ENCODE results near the gene OR51B2. TPM values are rescaled to one million over a fixed set of nuclear protein-coding genes. Genes with fewer than 3 reads are reported as not detected.

Gene OR51B2
- total RNA-seq, 2 experiments from 2014 or later, result not detected

DNA sequence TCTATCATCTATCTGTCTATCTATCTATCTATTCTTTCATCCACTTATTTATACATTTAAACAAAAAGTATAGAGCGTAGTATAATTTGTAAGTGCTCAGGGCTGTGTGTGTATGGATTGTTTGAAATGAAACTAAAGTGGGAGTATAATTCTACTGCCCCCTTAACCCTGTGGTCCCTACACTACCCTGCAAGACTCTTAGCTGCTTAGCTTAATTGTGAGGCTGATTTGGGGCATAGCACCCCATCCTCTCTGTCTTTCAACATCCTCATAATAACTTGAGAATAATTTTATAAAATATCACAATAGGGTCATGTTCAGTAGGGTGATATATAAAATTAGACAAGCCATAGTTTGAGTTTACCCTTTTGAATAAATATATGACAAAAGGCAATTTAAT lies 34.0 kb downstream of the OR51B2 start:
- POLR2A ChIA-PET, result no interaction called here
- no peaks in the 10 kb centered on the region for H3K79me2 ChIP-seq (ENCODE audit: insufficient read depth, low read depth, low read length)

DNA sequence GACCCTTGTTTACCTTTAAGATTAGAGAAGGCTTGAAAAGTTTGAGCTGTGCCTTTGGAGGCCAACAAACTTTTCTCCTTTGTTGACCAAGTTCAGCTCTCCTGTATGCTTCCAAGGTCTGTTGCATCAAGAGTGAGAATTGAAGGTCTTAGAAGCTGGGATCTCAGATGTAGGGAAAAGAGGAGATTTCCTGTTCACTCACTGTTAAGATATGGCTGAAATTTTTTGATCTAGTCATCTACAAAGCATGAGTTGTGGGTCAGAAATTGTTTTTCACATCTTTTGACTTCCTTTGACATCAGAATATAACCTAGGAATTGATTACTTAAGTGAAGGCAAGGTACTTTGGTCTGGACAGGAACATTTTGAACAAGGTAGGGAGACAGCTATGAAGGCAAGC lies 34.4 kb downstream of the OR51B2 start:
- Histone ChIP-seq H3K9me3 (ENCODE audit: low read length) (no peaks in the 10 kb centered on the region), H3K27ac (ENCODE audit: low read depth, low read length, poor library complexity, severe bottlenecking) (no peak overlapping the region), H3K4me3 (ENCODE audit: low read depth, low read length, poor library complexity, severe bottlenecking) (no peak overlapping the region), H3K9me2 (ENCODE audit: insufficient read depth, low read length) (no peaks in the 10 kb centered on the region), H3K79me2 (ENCODE audit: insufficient read depth, low read depth, low read length) (no peaks in the 10 kb centered on the region), H3K4me1 (ENCODE audit: insufficient read depth, low read length, poor library complexity, severe bottlenecking) (no peaks in the 10 kb centered on the region), H2AFZ (ENCODE audit: low read length) (no peak overlapping the region), H3K36me3 (ENCODE audit: insufficient read depth, low read length) (no peaks in the 10 kb centered on the region), H3K4me2 (ENCODE audit: low read length) (no peak overlapping the region), H4K20me1 (ENCODE audit: insufficient read depth, low read length) (no peaks in the 10 kb centered on the region)
- CTCF ChIA-PET (ENCODE audit: unreplicated experiment), result no interaction called here
- BruUV-seq (replicated peaks), result no TSS peak
- intact Hi-C loops (cut with micrococcal nuclease; ENCODE audit: unreplicated experiment), result no loop called here
- no peak for DNase-seq (ENCODE audit: low spot score)
- no peak for TF ChIP-seq EZH2phosphoT487 (IDR thresholded peaks at IDR 0.05; ENCODE audit: borderline replicate concordance, low read depth, low read length)
- no peak for TF ChIP-seq CTCF (conservative IDR thresholded peaks at IDR 0.05; ENCODE audit: low read length)
- POLR2A ChIA-PET, result no interaction called here

More for the DNA sequence above, 34.0 kb downstream of the OR51B2 start:
- no peaks in the 10 kb centered on the region for H3K9me3 ChIP-seq (ENCODE audit: low read length)
- no peaks in the 10 kb centered on the region for H3K36me3 ChIP-seq (ENCODE audit: insufficient read depth, low read length)
- H3K9me2 ChIP-seq (ENCODE audit: insufficient read depth, low read length), result no peaks in the 10 kb centered on the region
- CTCF ChIA-PET (ENCODE audit: unreplicated experiment), result no interaction called here
- no peak overlapping the region for H3K27ac ChIP-seq (ENCODE audit: low read depth, low read length, poor library complexity, severe bottlenecking)
- no peaks in the 10 kb centered on the region for H4K20me1 ChIP-seq (ENCODE audit: insufficient read depth, low read length)
- H3K4me2 ChIP-seq (ENCODE audit: low read length), result no peak overlapping the region
- H3K4me3 ChIP-seq (ENCODE audit: low read depth, low read length, poor library complexity, severe bottlenecking), result no peak overlapping the region
- intact Hi-C loops (cut with micrococcal nuclease; ENCODE audit: unreplicated experiment), result no loop called here
- TF ChIP-seq EZH2phosphoT487 (IDR thresholded peaks at IDR 0.05; ENCODE audit: borderline replicate concordance, low read depth, low read length), result no peak
- no peak for TF ChIP-seq CTCF (conservative IDR thresholded peaks at IDR 0.05; ENCODE audit: low read length)
- DNase-seq (ENCODE audit: low spot score), result no peak
- H3K4me1 ChIP-seq (ENCODE audit: insufficient read depth, low read length, poor library complexity, severe bottlenecking), result no peaks in the 10 kb centered on the region
- no TSS peak for BruUV-seq (replicated peaks)
- H2AFZ ChIP-seq (ENCODE audit: low read length), result no peak overlapping the region

- no peak for TF ChIP-seq CTCF (conservative IDR thresholded peaks at IDR 0.05; ENCODE audit: low read length)
- no peak for TF ChIP-seq EZH2phosphoT487 (IDR thresholded peaks at IDR 0.05; ENCODE audit: borderline replicate concordance, low read depth, low read length)
- no peaks in the 10 kb centered on the region for H3K9me2 ChIP-seq (ENCODE audit: insufficient read depth, low read length)
- intact Hi-C loops (cut with micrococcal nuclease; ENCODE audit: unreplicated experiment), result no loop called here
- no peak overlapping the region for H2AFZ ChIP-seq (ENCODE audit: low read length)
- no peaks in the 10 kb centered on the region for H3K4me1 ChIP-seq (ENCODE audit: insufficient read depth, low read length, poor library complexity, severe bottlenecking)
- no peak for DNase-seq (ENCODE audit: low spot score)
- H3K79me2 ChIP-seq (ENCODE audit: insufficient read depth, low read depth, low read length), result no peaks in the 10 kb centered on the region
- no peaks in the 10 kb centered on the region for H3K9me3 ChIP-seq (ENCODE audit: low read length)
- no peaks in the 10 kb centered on the region for H3K36me3 ChIP-seq (ENCODE audit: insufficient read depth, low read length)
- ChIA-PET CTCF (ENCODE audit: unreplicated experiment) (no interaction called here), POLR2A (interaction anchor here (0.5 to 0.6 kb wide), 2 partner anchors 40 to 596 kb away, joined by 3 read pairs; no protein-coding TSS in a partner anchor)
- no peak overlapping the region for H3K27ac ChIP-seq (ENCODE audit: low read depth, low read length, poor library complexity, severe bottlenecking)
- no peak overlapping the region for H3K4me3 ChIP-seq (ENCODE audit: low read depth, low read length, poor library complexity, severe bottlenecking)
- no TSS peak for BruUV-seq (replicated peaks)
- H4K20me1 ChIP-seq (ENCODE audit: insufficient read depth, low read length), result no peaks in the 10 kb centered on the region
- H3K4me2 ChIP-seq (ENCODE audit: low read length), result no peak overlapping the region
Observed at GRCh38 chr11:5288906-5289550, 35.1 kb downstream of the OR51B2 start.

All from OCI-LY7 (cell line).